ENCODE results near the gene LAMC3.

DNA sequence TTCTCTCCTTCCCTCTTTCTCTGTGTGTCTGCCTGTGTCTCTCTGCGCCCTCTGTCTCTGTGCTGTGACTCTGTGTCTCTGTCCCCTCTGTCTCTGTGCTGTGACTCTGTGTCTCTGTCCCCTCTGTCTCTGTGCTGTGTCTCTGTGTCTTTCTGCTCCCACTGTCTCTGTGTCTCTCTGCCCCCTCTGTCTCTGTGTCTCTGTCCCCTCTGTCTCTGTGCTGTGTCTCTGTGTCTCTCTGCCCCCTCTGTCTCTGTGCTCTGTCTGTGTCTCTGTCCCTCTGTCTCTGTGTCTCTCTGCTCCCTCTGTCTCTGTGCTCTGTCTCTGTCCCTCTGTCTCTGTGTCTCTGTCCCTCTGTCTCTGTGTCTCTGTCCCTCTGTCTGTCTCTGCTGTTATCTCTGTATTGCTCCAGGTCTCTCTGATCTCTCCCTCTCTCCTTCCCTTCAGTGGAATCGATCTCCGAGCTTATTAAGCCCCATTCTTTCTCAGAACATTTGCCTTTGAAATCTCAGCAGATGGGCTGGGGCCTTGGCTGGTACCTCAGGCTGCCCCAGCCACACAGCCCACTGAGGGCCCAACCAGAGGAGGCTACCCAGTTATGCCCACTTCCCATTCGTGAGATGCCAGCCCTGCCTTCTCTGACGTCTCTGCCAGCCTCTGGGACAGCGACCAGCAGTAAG, 36.6 kb upstream of the LAMC3 start:
- no peak for TF ChIP-seq POLR2A (IDR thresholded peaks at IDR 0.05)
- TF ChIP-seq, protein P1, sequence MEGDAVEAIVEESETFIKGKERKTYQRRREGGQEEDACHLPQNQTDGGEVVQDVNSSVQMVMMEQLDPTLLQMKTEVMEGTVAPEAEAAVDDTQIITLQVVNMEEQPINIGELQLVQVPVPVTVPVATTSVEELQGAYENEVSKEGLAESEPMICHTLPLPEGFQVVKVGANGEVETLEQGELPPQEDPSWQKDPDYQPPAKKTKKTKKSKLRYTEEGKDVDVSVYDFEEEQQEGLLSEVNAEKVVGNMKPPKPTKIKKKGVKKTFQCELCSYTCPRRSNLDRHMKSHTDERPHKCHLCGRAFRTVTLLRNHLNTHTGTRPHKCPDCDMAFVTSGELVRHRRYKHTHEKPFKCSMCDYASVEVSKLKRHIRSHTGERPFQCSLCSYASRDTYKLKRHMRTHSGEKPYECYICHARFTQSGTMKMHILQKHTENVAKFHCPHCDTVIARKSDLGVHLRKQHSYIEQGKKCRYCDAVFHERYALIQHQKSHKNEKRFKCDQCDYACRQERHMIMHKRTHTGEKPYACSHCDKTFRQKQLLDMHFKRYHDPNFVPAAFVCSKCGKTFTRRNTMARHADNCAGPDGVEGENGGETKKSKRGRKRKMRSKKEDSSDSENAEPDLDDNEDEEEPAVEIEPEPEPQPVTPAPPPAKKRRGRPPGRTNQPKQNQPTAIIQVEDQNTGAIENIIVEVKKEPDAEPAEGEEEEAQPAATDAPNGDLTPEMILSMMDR (IDR thresholded peaks at IDR 0.05), result no peak
